KOPT-K1 (cell line): ENCODE results near the gene LHX6.

Experiments used
- H3K27ac ChIP-seq: fragments of 200-600 bp; sonication (generic); 2 replicates; pipeline ENCODE4 v1.5.1; 2016; ENCODE audit warnings: antibody characterized with exemption, mild to moderate bottlenecking, low read depth, low read length; ENCODE audit not compliant: poor library complexity, severe bottlenecking
- H3K36me3 ChIP-seq: fragments of 200-600 bp; sonication (generic); 2 replicates; pipeline ENCODE4 v1.5.1; 2017; ENCODE audit warnings: antibody characterized with exemption, mild to moderate bottlenecking, low read length, moderate library complexity; ENCODE audit not compliant: insufficient read depth
- H3K9me3 ChIP-seq: fragments of 200-600 bp; sonication (generic); 2 replicates; pipeline ENCODE4 v1.5.1; 2017; ENCODE audit warnings: antibody characterized with exemption, low read length, mild to moderate bottlenecking; ENCODE audit not compliant: insufficient read depth, poor library complexity, severe bottlenecking

LHX6 gene

GRCh38 chr9:122225312-122226141 is 3.2 kb downstream of the LHX6 start:
- no peak overlapping the region for H3K27ac ChIP-seq
- H3K9me3 ChIP-seq: no peaks in the 10 kb centered on the region
- no peaks in the 10 kb centered on the region for H3K36me3 ChIP-seq

- Histone ChIP-seq H3K27ac (no peak overlapping the region), H3K36me3 (no peaks in the 10 kb centered on the region), H3K9me3 (no peaks in the 10 kb centered on the region)
Observed at GRCh38 chr9:122223435-122223834, 5.3 kb downstream of the LHX6 start.

- Histone ChIP-seq H3K27ac (no peak overlapping the region), H3K9me3 (no peaks in the 10 kb centered on the region), H3K36me3 (no peaks in the 10 kb centered on the region)
Observed at GRCh38 chr9:122222791-122223190, 6.0 kb downstream of the LHX6 start.

GRCh38 chr9:122221183-122221811 is 7.5 kb downstream of the LHX6 start:
- H3K27ac ChIP-seq: no peak overlapping the region
- no peaks in the 10 kb centered on the region for H3K36me3 ChIP-seq
- H3K9me3 ChIP-seq: no peaks in the 10 kb centered on the region

GRCh38 chr9:122220673-122221182 is 8.0 kb downstream of the LHX6 start:
- no peaks in the 10 kb centered on the region for H3K9me3 ChIP-seq
- no peak overlapping the region for H3K27ac ChIP-seq
- no peaks in the 10 kb centered on the region for H3K36me3 ChIP-seq

- no peaks in the 10 kb centered on the region for H3K36me3 ChIP-seq
- no peaks in the 10 kb centered on the region for H3K9me3 ChIP-seq
- no peak overlapping the region for H3K27ac ChIP-seq
Observed at GRCh38 chr9:122219856-122220672, 8.7 kb downstream of the LHX6 start.

- H3K9me3 ChIP-seq: no peaks in the 10 kb centered on the region
- H3K36me3 ChIP-seq: no peaks in the 10 kb centered on the region
- H3K27ac ChIP-seq: no peak overlapping the region
Observed at GRCh38 chr9:122218935-122219855, 9.6 kb downstream of the LHX6 start.

GRCh38 chr9:122218071-122218934 is 10.5 kb downstream of the LHX6 start:
- Histone ChIP-seq H3K36me3 (no peaks in the 10 kb centered on the region), H3K9me3 (no peaks in the 10 kb centered on the region), H3K27ac (no peak overlapping the region)

GRCh38 chr9:122217640-122218039 is 11.1 kb downstream of the LHX6 start:
- Histone ChIP-seq H3K36me3 (no peaks in the 10 kb centered on the region), H3K27ac (no peak overlapping the region), H3K9me3 (no peaks in the 10 kb centered on the region)

- Histone ChIP-seq H3K36me3 (no peaks in the 10 kb centered on the region), H3K27ac (no peak overlapping the region), H3K9me3 (no peaks in the 10 kb centered on the region)
Observed at GRCh38 chr9:122216798-122217418, 11.8 kb downstream of the LHX6 start.

- Histone ChIP-seq H3K27ac (no peak overlapping the region), H3K36me3 (no peaks in the 10 kb centered on the region), H3K9me3 (no peaks in the 10 kb centered on the region)
Observed at GRCh38 chr9:122216138-122216797, 12.5 kb downstream of the LHX6 start.

- Histone ChIP-seq H3K9me3 (no peaks in the 10 kb centered on the region), H3K36me3 (no peaks in the 10 kb centered on the region), H3K27ac (no peak overlapping the region)
Observed at GRCh38 chr9:122215663-122216062, 13.1 kb downstream of the LHX6 start.

- H3K9me3 ChIP-seq: no peaks in the 10 kb centered on the region
- H3K27ac ChIP-seq: no peak overlapping the region
- no peaks in the 10 kb centered on the region for H3K36me3 ChIP-seq
Observed at GRCh38 chr9:122214507-122214906, 14.2 kb downstream of the LHX6 start.
